ENCODE measurements around the gene SLC22A16.

The SLC22A16 gene

DNA sequence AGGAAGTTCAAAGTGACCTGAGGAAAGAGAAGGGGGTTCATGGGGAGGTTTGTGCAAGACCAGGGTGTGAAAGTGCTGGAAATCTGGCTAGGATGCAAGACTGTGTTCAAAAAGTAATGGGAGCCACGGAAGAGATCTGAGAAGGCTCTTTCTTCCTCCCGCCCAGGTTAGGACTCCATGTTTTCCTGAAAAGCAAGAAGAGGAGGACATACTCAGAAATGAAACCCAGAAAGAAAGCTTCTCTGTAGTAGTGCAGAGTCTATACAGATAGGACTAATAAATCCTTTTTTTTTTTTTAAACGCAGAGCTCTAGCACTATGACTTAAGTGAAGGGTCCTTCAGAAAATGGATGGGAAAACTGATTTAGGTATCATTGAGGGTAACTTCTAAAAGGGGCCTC is 57.8 kb downstream of the SLC22A16 start:
- H3K4me3 ChIP-seq (ENCODE audit: low read length) = no peak overlapping the region
- DNase-seq (ENCODE audit: low read depth) = no peak
- TF ChIP-seq, protein P1, sequence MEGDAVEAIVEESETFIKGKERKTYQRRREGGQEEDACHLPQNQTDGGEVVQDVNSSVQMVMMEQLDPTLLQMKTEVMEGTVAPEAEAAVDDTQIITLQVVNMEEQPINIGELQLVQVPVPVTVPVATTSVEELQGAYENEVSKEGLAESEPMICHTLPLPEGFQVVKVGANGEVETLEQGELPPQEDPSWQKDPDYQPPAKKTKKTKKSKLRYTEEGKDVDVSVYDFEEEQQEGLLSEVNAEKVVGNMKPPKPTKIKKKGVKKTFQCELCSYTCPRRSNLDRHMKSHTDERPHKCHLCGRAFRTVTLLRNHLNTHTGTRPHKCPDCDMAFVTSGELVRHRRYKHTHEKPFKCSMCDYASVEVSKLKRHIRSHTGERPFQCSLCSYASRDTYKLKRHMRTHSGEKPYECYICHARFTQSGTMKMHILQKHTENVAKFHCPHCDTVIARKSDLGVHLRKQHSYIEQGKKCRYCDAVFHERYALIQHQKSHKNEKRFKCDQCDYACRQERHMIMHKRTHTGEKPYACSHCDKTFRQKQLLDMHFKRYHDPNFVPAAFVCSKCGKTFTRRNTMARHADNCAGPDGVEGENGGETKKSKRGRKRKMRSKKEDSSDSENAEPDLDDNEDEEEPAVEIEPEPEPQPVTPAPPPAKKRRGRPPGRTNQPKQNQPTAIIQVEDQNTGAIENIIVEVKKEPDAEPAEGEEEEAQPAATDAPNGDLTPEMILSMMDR (conservative IDR thresholded peaks at IDR 0.05; ENCODE audit: low read length) = no peak

DNA sequence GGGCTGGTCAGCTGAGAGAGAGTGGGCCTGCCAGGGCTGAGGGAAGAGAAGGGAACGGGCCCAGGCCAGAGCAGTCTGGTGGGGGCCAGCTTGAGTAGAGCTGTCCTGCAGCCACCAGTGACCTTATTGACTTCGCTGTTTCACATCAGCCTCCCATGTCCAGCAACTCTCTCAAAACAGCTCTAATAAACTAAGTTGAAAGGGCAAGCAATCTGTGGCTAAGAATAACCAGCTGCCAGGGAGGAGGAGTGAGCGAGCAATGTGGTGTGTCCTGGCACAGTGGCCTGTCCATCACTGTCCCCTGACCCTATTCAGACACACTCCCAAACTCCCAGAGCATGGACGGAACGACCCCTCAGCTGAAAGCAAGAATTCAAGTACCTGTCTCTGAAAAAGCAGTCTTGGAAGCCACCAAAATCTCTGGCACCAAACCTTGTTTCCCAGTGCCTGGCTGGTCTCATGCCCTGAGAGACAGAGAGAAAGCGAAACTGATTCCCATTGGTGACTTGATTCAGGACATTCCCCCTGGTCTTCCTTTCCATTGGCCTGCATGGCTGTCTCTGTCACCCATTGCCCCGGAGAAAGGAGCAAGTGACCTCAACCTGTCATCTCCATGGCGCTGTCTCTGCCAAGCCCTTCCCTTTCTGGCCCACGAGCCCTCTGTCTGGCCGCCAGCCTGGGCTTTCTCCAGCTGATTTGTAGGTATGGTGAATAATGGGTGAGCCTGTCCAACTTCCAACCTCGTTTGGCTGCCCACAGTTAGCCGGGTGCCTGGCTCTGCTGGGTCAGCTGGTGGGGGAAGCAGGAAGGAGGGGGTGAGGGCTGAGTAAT is 61.1 kb downstream of the SLC22A16 start, which contains the start of gene DDO:
Gene DDO (minus strand): TSS at position 490 of the 831 bp plus-strand sequence. CDS start 2,113 bp downstream, outside the sequence.
- TF ChIP-seq, protein P1 (conservative IDR thresholded peaks at IDR 0.05; ENCODE audit: low read length) = no peak
- H3K4me3 ChIP-seq (ENCODE audit: low read length) = peak within 1 kb of the TSS; percentile 20
- peak; percentile 20 for DNase-seq (ENCODE audit: low read depth)

DNA sequence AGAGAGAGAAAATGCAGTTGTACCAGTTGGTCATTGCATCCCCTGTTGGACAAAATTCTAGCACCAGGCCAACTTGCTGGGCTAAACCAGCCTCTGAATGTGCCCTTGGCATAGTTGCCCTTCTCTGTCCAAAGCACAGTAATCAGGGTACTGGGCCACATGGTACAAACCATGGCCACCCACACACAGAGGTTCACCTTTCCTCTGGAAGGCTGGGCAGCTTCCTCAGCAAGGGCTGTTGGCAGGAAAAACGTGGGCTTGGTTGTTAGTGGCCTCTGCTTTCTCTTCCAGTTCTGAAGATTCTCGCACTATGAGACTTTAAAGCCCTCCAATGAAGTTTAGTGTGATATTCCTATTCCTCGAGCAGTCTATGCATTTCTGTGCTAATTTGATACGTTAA is 61.7 kb downstream of the SLC22A16 start:
- H3K4me3 ChIP-seq (ENCODE audit: low read length) = no peak overlapping the region

DNA sequence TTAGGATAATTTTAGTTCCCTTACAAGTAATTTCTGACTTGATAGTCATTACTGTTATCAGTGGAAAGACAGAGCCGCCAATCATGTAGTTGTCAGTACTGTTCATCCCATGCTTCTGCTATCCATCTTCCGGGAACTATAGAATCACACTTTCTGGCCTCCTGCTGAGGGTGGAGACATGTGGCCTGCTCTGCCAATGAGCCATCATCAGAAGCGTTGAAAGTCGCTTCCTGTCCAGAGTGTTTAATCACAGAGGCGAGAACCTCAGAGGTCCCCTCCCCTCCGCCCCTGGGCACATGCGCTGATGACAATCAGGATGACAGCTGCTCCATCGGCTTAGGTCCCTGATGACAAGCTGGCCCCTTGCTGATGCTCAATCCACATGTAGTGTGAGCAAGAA is 64.1 kb downstream of the SLC22A16 start:
- no peak for DNase-seq (ENCODE audit: low read depth)
- H3K4me3 ChIP-seq (ENCODE audit: low read length) = no peak overlapping the region
- TF ChIP-seq, protein P1 (conservative IDR thresholded peaks at IDR 0.05; ENCODE audit: low read length) = no peak

More for the DNA sequence above, 61.7 kb downstream of the SLC22A16 start:
- TF ChIP-seq, protein P1 (conservative IDR thresholded peaks at IDR 0.05; ENCODE audit: low read length) = no peak
- DNase-seq (ENCODE audit: low read depth) = no peak

DNA sequence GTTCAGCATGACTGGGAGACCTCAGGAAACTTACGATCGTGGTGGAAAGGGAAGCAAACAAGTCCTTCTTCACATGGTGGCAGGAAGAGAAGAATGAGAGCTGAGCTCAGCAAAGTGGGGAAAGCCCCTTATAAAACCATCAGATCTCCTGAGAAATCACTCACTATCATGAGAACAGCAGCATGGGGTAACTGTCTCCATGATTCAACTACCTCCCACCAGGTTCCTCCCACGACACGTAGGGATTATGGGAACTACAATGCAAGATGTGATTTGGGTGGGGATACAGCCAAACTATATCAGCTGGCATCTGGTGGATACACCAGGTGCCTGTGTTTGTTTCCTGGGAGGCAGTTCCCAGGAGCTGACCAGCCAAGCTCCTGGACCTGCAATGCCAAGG is 65.9 kb downstream of the SLC22A16 start:
- DNase-seq (ENCODE audit: low read depth) = no peak
- no peak overlapping the region for H3K4me3 ChIP-seq (ENCODE audit: low read length)
- TF ChIP-seq, protein P1 (conservative IDR thresholded peaks at IDR 0.05; ENCODE audit: low read length) = no peak

DNA sequence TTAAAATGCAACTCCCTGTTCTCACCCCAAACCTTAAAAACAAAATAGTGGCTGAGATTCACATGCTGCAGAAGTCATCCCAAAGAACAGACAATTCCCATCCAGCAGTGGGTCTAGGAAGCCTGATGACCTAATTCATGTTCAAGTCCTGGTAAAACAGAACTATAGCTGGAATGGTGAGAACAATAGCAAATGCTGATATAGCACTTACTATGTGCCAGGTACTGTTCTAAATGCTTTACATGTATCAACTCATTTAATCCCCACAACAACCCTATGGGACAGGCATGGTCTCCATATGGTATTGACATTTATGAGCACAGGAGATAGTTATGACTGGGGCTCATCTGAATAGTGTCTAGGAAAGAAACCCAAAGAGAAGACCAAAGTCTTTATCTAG is 66.6 kb downstream of the SLC22A16 start:
- DNase-seq (ENCODE audit: low read depth) = no peak
- H3K4me3 ChIP-seq (ENCODE audit: low read length) = no peak overlapping the region

More for the DNA sequence above, 66.6 kb downstream of the SLC22A16 start:
- TF ChIP-seq, protein P1 (conservative IDR thresholded peaks at IDR 0.05; ENCODE audit: low read length) = no peak

Measured in AG10803 (cell line).